RWPE1 (cell line): Measurements from ENCODE around the gene TBC1D5.

ENCODE experiments used
- CTCF ChIA-PET: fragments of 350-600 bp; sonication (Branson Sonifier 250); formaldehyde crosslinking; extraction: SDS; loops from one replicate; lab custom pipeline; 2021; lab: Yijun Ruan, JAX
- POLR2A ChIA-PET: fragments of 400-600 bp; formaldehyde crosslinking; extraction: SDS; loops from one replicate; lab custom pipeline; 2020; ENCODE audit warnings: antibody characterized with exemption; ENCODE audit not compliant: low non-redundant PET; lab: Yijun Ruan, JAX
- DNase-seq: peaks from one replicate; pipeline ENCODE4 v3.0.0; 2012; ENCODE audit warnings: low spot score
- H3K27ac ChIP-seq: fragments of 450-650 bp; 2 replicates; pipeline ENCODE4 v1.5.1; 2017
- TF ChIP-seq, protein P1 (sequence below): fragments of 450-650 bp; conservative IDR thresholded peaks from 2 replicates; pipeline ENCODE4 v1.5.1; 2017; ENCODE audit warnings: low read depth, mild to moderate bottlenecking

The TBC1D5 gene

DNA sequence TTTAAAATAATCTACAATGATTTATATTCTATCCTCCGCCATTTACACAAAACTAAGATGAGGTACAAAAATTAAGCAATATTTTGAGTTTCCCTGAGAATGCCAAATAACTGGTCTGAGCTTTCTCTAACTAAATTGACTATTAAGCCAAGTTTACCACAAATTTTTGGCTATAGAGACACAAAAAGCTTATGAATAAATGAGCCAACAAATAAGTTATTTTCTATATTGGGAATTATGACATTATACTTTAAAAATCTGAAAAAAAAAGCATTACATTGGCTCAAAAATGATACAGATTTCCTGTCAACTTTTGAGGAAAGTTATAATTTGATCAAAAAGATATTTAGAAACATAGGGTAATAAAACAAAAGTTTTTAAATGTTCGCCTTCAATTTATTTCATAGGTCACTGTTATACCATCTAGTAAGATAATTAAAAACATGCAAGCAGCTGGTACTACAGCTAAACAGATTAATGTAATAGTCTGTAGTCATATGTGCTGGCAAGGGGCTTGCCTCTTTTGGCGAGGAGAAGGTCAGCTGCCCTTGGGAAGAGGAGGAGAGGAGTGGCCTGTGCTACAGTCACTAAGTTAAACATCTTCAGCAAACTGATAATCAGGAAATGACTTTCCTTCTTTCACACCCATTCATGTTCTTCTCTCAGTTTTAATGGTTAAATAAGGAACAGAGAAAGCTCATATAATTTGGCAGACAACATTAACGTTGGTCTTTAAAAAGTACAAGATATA, 318.5 kb downstream of the TBC1D5 start:
- CTCF ChIA-PET, result interaction anchor here (0.6 kb wide), 1 partner anchor 265 kb away, joined by 3 read pairs; no protein-coding TSS in a partner anchor
- POLR2A ChIA-PET, result no interaction called here
- TF ChIP-seq, protein P1, sequence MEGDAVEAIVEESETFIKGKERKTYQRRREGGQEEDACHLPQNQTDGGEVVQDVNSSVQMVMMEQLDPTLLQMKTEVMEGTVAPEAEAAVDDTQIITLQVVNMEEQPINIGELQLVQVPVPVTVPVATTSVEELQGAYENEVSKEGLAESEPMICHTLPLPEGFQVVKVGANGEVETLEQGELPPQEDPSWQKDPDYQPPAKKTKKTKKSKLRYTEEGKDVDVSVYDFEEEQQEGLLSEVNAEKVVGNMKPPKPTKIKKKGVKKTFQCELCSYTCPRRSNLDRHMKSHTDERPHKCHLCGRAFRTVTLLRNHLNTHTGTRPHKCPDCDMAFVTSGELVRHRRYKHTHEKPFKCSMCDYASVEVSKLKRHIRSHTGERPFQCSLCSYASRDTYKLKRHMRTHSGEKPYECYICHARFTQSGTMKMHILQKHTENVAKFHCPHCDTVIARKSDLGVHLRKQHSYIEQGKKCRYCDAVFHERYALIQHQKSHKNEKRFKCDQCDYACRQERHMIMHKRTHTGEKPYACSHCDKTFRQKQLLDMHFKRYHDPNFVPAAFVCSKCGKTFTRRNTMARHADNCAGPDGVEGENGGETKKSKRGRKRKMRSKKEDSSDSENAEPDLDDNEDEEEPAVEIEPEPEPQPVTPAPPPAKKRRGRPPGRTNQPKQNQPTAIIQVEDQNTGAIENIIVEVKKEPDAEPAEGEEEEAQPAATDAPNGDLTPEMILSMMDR, result no peak
- DNase-seq, result no peak
- H3K27ac ChIP-seq, result no peak overlapping the region

GRCh38 chr3:17422636-17423035, 319.8 kb downstream of the TBC1D5 start:
- TF ChIP-seq, protein P1, result no peak
- H3K27ac ChIP-seq, result no peak overlapping the region
- DNase-seq, result no peak
- ChIA-PET POLR2A (no interaction called here), CTCF (interaction anchor here (0.5 kb wide), 1 partner anchor 969 kb away, joined by 3 read pairs; no protein-coding TSS in a partner anchor)

DNA sequence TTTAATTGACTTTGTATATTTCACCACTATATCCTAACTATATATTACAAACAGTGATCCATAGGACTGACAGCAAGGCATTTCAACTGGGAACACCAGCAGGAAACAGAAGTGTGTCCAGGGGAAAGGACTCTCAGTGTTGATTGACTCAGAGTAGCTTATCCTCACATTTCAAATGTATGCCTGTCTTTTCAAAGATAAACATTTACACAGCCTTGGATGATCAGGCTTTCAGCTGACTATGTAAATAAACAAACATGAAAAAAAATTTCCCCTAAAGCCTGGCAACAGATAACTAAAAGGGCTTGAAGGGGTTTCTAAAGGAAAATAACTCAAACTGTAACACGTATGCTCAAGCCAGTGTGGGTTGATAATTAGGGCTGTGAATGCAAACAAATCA, 321.8 kb downstream of the TBC1D5 start:
- POLR2A ChIA-PET, result no interaction called here
- H3K27ac ChIP-seq, result no peak overlapping the region
- TF ChIP-seq, protein P1, result no peak
- DNase-seq, result no peak
- CTCF ChIA-PET, result no interaction called here

- ChIA-PET POLR2A (no interaction called here), CTCF (interaction anchor here (0.7 to 1.1 kb wide), 2 partner anchors 16 to 1058 kb away, joined by 3 to 5 read pairs; no protein-coding TSS in a partner anchor)
- peak; percentile 26 for DNase-seq
- H3K27ac ChIP-seq, result no peak overlapping the region
- TF ChIP-seq, protein P1, result peak; percentile 75
Measured at GRCh38 chr3:17412950-17413530, 329.4 kb downstream of the TBC1D5 start.

GRCh38 chr3:17411157-17411877, 331.1 kb downstream of the TBC1D5 start:
- TF ChIP-seq, protein P1, result no peak
- CTCF ChIA-PET, result no interaction called here
- no peak for DNase-seq
- POLR2A ChIA-PET, result no interaction called here
- H3K27ac ChIP-seq, result no peak overlapping the region

- DNase-seq, result no peak
- TF ChIP-seq, protein P1, result no peak
- no peak overlapping the region for H3K27ac ChIP-seq
- ChIA-PET CTCF (no interaction called here), POLR2A (no interaction called here)
Measured at GRCh38 chr3:17407576-17407975, 334.9 kb downstream of the TBC1D5 start.
